H1 (cell line): ENCODE results near the gene CD81. TPM values are rescaled to one million over a fixed set of nuclear protein-coding genes. Genes with fewer than 3 reads are reported as not detected.

Source experiments
- EP300 ChIP-seq, 2 experiments: IDR thresholded peaks; 1 replicate in 1 of 2; 2 replicates in 1 of 2; pipeline ENCODE4 v1.6.1; 2011 to 2012; ENCODE audit warnings: low read depth in 2 of 2, low read length in 2 of 2, mild to moderate bottlenecking in 2 of 2, borderline replicate concordance in 1 of 2, inconsistent platforms in 1 of 2, moderate library complexity in 1 of 2
- HDAC6 ChIP-seq: IDR thresholded peaks from one replicate; pipeline ENCODE4 v1.7.1; 2012; ENCODE audit warnings: low read depth, mild to moderate bottlenecking, inconsistent platforms, low read length, moderate library complexity
- KDM4A ChIP-seq: IDR thresholded peaks from one replicate; pipeline ENCODE4 v1.7.1; 2012; ENCODE audit warnings: low read depth, mild to moderate bottlenecking, moderate library complexity, low read length, inconsistent platforms; ENCODE audit not compliant: severe bottlenecking
- KDM5A ChIP-seq: fragments of 200-600 bp; IDR thresholded peaks from 2 replicates; pipeline ENCODE4 v1.7.1; 2012; ENCODE audit warnings: mild to moderate bottlenecking, low read length, inconsistent platforms, mixed read lengths
- NANOG ChIP-seq: IDR thresholded peaks from 2 replicates; pipeline ENCODE4 v1.6.1; 2011; ENCODE audit warnings: low read length, low read depth, mild to moderate bottlenecking, inconsistent platforms; ENCODE audit not compliant: insufficient read depth, poor library complexity, severe bottlenecking
- PHF8 ChIP-seq: fragments of 200-600 bp; sonication (generic); conservative IDR thresholded peaks from 2 replicates; pipeline ENCODE4 v1.7.1; 2012; ENCODE audit warnings: low read depth, mild to moderate bottlenecking, inconsistent platforms, low read length, moderate library complexity
- POU5F1 ChIP-seq: IDR thresholded peaks from 2 replicates; pipeline ENCODE4 v1.6.1; 2011; ENCODE audit warnings: low read depth, mild to moderate bottlenecking, low read length, moderate library complexity
- SP1 ChIP-seq: IDR thresholded peaks from 2 replicates; pipeline ENCODE4 v1.6.1; 2011; ENCODE audit warnings: low read depth, low read length
- polyA plus RNA-seq, 7 experiments: library from polyadenylated mRNA; depleted of rRNA in 3 of 7; stranded (reverse) in 5 of 7; unstranded in 2 of 7; fragments of >200 nt in 5 of 7; fragments of 200-250 nt in 2 of 7; gene quantifications; 1 replicate in 5 of 7; 2 replicates in 1 of 7; 4 replicates in 1 of 7; pipeline versions ENCODE4 v1.2.1 to v1.2.3, GENCODE V29; 2011 to 2013; ENCODE audit warnings: missing spikeins in 2 of 7, mixed read lengths in 2 of 7
- total RNA-seq: library from RNA; stranded (reverse); fragmentation: NEBNext Ultra II Directional; extraction: Animal tissue kit (Norgen Biotek cat#: 25700); gene quantifications from 2 replicates; pipeline ENCODE4 v1.2.1, GENCODE V29; 2021

The CD81 gene
- total and polyA plus RNA-seq, 2 of the 8 experiments (the other 6 are each of a cell fraction or from before 2014, with no cell fraction given), result 238 to 309 TPM

- TF ChIP-seq POU5F1 (no peak), PHF8 (no peak), KDM4A (no peak), HDAC6 (no peak), NANOG (no peak), KDM5A (no peak), EP300 (IDR thresholded peaks at IDR 0.05; ENCODE audit: borderline replicate concordance in 1 of 2, low read depth in 2 of 2, low read length in 2 of 2) (no peak), SP1 (no peak)
These were observed 65.5 kb downstream of the CD81 start (continued) for GRCh38 chr11:2442589-2442988.
